Measurements from ENCODE around the gene OOSP2.
"Not testable (repeated sequence)": the region's sequence is repeated elsewhere in the genome, so short reads cannot be mapped to it uniquely, and the experiment has no call there.

Gene OOSP2, protein sequence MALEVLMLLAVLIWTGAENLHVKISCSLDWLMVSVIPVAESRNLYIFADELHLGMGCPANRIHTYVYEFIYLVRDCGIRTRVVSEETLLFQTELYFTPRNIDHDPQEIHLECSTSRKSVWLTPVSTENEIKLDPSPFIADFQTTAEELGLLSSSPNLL

GRCh38 chr11:60040109-60040508 is at the start of gene OOSP2:
OOSP2 (plus strand) TSS chr11:60040409; CDS start chr11:60040460, 51 bp downstream.
- no peaks in the 10 kb centered on the region for H3K9me3 ChIP-seq (ENCODE audit: control insufficient read depth, insufficient read depth, low read length)
- no peak within 1 kb of the TSS for H3K9ac ChIP-seq (ENCODE audit: low read depth, low read length)
- H3K36me3 ChIP-seq (ENCODE audit: insufficient read depth, low read length): no peaks in the 10 kb centered on the region
- H3K4me1 ChIP-seq (ENCODE audit: insufficient read depth, low read length): peaks cover 3% of the 10 kb centered on the region; the same call in 1 of the 2 replicates

DNA sequence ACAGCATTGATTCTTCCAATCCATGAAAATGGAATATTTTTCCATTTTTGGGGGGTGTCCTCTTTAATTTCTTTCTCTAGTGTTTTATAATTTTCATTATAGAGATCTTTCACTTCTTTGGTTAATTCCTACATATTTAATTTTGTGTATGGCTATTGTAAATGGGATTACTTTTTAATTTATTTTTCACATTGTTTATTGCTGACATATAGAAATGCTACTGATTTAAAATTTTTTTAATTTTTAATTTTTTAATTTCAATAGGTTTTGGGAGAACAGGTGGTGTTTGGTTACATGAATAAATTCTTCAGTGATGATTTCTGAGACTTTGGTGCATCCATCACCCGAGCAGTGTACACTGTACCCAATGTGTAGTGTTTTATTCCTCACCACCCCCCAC is 49.8 kb upstream of the OOSP2 start:
- no peaks in the 10 kb centered on the region for H3K4me1 ChIP-seq (ENCODE audit: insufficient read depth, low read length)
- no peaks in the 10 kb centered on the region for H3K36me3 ChIP-seq (ENCODE audit: insufficient read depth, low read length)
- H3K9ac ChIP-seq (ENCODE audit: low read depth, low read length): no peak overlapping the region
- no peaks in the 10 kb centered on the region for H3K9me3 ChIP-seq (ENCODE audit: control insufficient read depth, insufficient read depth, low read length)

- Histone ChIP-seq H3K9me3 (ENCODE audit: control insufficient read depth, insufficient read depth, low read length) (no peaks in the 10 kb centered on the region), H3K9ac (ENCODE audit: low read depth, low read length) (no peak overlapping the region), H3K4me1 (ENCODE audit: insufficient read depth, low read length) (no peaks in the 10 kb centered on the region), H3K36me3 (ENCODE audit: insufficient read depth, low read length) (no peaks in the 10 kb centered on the region)
Observed at GRCh38 chr11:59992425-59992824, 47.8 kb upstream of the OOSP2 start.

- Histone ChIP-seq H3K4me1 (ENCODE audit: insufficient read depth, low read length) (no peaks in the 10 kb centered on the region), H3K9me3 (ENCODE audit: control insufficient read depth, insufficient read depth, low read length) (no peaks in the 10 kb centered on the region), H3K36me3 (ENCODE audit: insufficient read depth, low read length) (no peaks in the 10 kb centered on the region), H3K9ac (ENCODE audit: low read depth, low read length) (no peak overlapping the region)
Observed at GRCh38 chr11:59997800-59998199, 42.4 kb upstream of the OOSP2 start.

DNA sequence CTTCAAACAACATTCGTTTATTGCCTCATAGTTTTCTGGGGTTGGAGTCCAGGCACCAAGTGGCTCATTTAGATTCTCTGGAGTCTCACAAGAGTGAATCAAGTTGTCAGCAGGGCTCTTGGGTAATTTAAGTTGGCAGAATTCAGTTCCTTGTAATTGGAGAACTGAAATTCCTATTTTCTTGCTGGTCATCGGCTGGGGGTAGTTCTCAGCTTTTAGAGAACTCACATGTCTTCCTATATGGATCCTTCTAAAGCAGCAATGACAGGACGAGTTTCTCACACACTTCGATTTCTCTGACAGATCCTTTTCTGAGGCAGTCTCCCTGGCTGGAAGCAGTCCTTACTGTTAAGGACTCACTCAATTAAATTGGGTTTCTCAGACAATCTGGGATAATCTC is 40.5 kb upstream of the OOSP2 start:
- H3K9ac ChIP-seq (ENCODE audit: low read depth, low read length): no peak overlapping the region
- H3K9me3 ChIP-seq (ENCODE audit: control insufficient read depth, insufficient read depth, low read length): no peaks in the 10 kb centered on the region
- no peaks in the 10 kb centered on the region for H3K36me3 ChIP-seq (ENCODE audit: insufficient read depth, low read length)
- H3K4me1 ChIP-seq (ENCODE audit: insufficient read depth, low read length): no peaks in the 10 kb centered on the region

DNA sequence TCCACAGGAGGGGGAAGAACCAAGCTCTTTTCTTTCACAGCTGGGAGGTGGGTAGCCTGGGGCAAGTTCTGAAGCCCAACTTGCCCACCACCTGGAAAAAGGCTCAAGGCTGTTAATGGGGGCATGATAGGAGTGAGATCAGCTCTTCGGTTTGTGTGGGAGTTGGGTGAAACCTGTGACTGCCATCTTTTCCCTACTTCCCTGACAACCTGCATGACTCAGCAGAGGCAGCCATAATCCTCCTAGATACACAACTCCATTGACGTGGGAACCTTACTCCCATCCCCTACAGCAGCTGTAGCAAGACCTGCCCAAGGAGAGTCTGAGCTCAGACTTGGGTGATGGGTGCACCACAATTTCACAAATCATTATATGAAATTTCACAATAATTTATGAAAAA is 36.5 kb upstream of the OOSP2 start:
- H3K4me1 ChIP-seq (ENCODE audit: insufficient read depth, low read length): no peaks in the 10 kb centered on the region
- H3K9ac ChIP-seq (ENCODE audit: low read depth, low read length): no peak overlapping the region
- no peaks in the 10 kb centered on the region for H3K36me3 ChIP-seq (ENCODE audit: insufficient read depth, low read length)
- no peaks in the 10 kb centered on the region for H3K9me3 ChIP-seq (ENCODE audit: control insufficient read depth, insufficient read depth, low read length)

GRCh38 chr11:60005360-60005759 is 34.8 kb upstream of the OOSP2 start:
- Histone ChIP-seq H3K9me3 (ENCODE audit: control insufficient read depth, insufficient read depth, low read length) (no peaks in the 10 kb centered on the region), H3K9ac (ENCODE audit: low read depth, low read length) (no peak overlapping the region), H3K4me1 (ENCODE audit: insufficient read depth, low read length) (no peaks in the 10 kb centered on the region), H3K36me3 (ENCODE audit: insufficient read depth, low read length) (no peaks in the 10 kb centered on the region)

GRCh38 chr11:60016881-60017280 is 23.3 kb upstream of the OOSP2 start, which contains the start of gene OOSP4B:
OOSP4B (plus strand) TSS chr11:60017181.
- no peaks in the 10 kb centered on the region for H3K36me3 ChIP-seq (ENCODE audit: insufficient read depth, low read length)
- no peak within 1 kb of the TSS for H3K9ac ChIP-seq (ENCODE audit: low read depth, low read length)
- no peaks in the 10 kb centered on the region for H3K4me1 ChIP-seq (ENCODE audit: insufficient read depth, low read length)
- no peaks in the 10 kb centered on the region for H3K9me3 ChIP-seq (ENCODE audit: control insufficient read depth, insufficient read depth, low read length)

DNA sequence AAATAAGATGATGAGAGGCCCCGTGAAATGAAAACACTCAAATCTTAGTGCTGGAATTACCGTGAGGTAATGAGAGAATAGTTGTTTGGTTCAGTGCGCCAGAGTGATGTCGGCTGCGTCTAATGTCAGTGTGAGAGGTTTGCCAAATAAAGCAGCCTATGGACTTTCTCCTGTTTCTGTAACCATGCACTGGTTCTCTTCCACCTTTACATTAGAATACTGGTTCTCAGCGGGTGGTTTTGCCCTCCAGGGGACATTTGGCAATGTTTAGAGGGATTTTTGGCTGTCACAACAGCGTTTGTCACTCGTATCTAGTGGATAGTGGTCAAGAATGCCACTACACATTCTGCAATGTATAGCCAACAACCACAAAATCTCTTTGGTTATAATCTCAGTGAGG is 22.2 kb upstream of the OOSP2 start:
- Histone ChIP-seq H3K36me3 (ENCODE audit: insufficient read depth, low read length) (no peaks in the 10 kb centered on the region), H3K9me3 (ENCODE audit: control insufficient read depth, insufficient read depth, low read length) (no peaks in the 10 kb centered on the region), H3K9ac (ENCODE audit: low read depth, low read length) (no peak overlapping the region), H3K4me1 (ENCODE audit: insufficient read depth, low read length) (no peaks in the 10 kb centered on the region)

DNA sequence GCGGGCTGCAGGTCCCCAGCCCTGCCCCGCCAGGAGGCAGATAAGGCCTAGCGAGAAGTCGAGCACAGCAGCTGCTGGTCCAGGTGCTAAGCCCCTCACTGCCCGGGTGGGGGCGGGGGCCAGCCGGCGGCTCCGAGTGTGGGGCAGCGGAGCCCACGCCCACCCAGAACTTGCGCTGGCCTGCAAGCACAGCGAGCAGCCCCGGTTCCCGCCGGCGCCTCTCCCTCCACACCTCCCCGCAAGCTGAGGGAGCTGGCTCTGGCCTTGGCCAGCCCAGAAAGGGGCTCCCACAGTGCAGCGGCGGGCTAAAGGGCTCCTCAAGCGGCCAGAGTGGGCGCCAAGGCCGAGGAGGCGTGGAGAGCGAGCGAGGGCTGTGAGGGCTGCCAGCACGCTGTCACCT is 19.8 kb upstream of the OOSP2 start:
- H3K36me3 ChIP-seq (ENCODE audit: insufficient read depth, low read length); H3K4me1 ChIP-seq (ENCODE audit: insufficient read depth, low read length); H3K9ac ChIP-seq (ENCODE audit: low read depth, low read length); H3K9me3 ChIP-seq (ENCODE audit: control insufficient read depth, insufficient read depth, low read length): not testable (repeated sequence)

DNA sequence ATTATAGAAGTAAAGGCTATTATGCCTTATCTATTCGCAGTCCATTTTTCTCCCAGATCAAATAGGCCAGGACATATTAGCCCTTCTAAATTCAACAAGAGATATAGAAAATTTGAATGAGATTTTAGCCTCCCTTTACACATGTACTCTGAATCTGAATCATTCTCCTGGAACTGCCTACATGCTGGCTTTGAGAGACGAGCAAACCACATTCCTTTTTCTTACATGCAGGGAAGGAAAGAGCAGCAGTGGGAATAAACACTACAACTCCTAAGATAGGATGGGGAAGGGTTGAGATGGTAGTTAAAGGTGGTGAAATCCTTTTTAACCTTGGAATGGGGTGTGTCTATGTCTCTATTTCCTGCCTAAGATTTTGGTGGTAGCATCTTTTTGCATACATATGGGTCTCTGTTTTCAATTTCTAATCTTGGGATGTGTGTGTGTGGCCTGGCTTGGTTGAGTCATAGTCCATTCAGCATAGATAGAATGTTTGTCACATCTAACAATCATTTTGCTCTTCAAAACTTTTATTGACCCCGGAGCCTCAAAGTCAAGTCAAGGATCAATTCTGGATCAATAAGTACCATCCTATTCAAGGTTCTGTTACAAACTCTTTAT is 11.1 kb upstream of the OOSP2 start:
- Histone ChIP-seq H3K9me3 (ENCODE audit: control insufficient read depth, insufficient read depth, low read length) (no peaks in the 10 kb centered on the region), H3K4me1 (ENCODE audit: insufficient read depth, low read length) (no peaks in the 10 kb centered on the region), H3K9ac (ENCODE audit: low read depth, low read length) (no peak overlapping the region), H3K36me3 (ENCODE audit: insufficient read depth, low read length) (no peaks in the 10 kb centered on the region)

- H3K36me3 ChIP-seq (ENCODE audit: insufficient read depth, low read length); H3K9me3 ChIP-seq (ENCODE audit: control insufficient read depth, insufficient read depth, low read length); H3K4me1 ChIP-seq (ENCODE audit: insufficient read depth, low read length); H3K9ac ChIP-seq (ENCODE audit: low read depth, low read length): not testable (repeated sequence)
Observed at GRCh38 chr11:60050422-60050821, 10.2 kb downstream of the OOSP2 start.

GRCh38 chr11:60050839-60051238 is 10.6 kb downstream of the OOSP2 start:
- H3K4me1 ChIP-seq (ENCODE audit: insufficient read depth, low read length); H3K36me3 ChIP-seq (ENCODE audit: insufficient read depth, low read length); H3K9ac ChIP-seq (ENCODE audit: low read depth, low read length); H3K9me3 ChIP-seq (ENCODE audit: control insufficient read depth, insufficient read depth, low read length): not testable (repeated sequence)

DNA sequence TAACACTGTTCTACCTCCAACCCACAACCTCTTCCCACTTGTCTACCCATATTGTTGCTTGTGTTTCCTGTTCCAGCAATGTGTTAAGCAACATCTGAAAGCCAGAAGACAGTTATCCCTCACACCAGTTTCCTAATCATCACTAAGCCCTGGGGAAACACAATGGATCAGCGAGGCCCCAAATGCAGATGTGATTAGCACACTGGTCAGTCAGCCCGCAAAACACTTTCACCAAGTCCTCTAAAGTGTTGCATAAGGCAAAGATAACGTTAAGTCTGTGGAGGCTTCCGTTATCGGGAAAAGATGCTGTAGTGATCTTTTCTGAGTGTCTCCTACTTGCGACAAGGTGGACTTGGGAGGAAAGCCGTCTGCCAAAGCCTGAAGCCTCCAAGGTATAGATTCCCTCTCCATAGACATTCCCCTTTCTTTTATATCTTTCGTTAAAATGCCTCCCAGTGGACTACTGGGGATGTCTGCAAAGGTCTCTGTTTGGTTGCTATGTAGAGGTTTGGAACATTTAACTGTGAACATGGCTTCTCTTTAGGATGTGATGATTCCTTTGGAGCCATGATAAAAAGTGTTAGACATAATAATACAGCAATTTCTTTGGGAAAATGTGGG is 16.2 kb downstream of the OOSP2 start, which contains the start of gene MS4A3:
TSS of gene MS4A3 (plus strand) at position 317 of the 621 bp plus-strand sequence. CDS start 4,496 bp downstream, outside the sequence.
- H3K36me3 ChIP-seq (ENCODE audit: insufficient read depth, low read length): no peaks in the 10 kb centered on the region
- no peaks in the 10 kb centered on the region for H3K9me3 ChIP-seq (ENCODE audit: control insufficient read depth, insufficient read depth, low read length)
- no peak within 1 kb of the TSS for H3K9ac ChIP-seq (ENCODE audit: low read depth, low read length)
- peaks cover 5% of the 10 kb centered on the region; the same call in 1 of the 2 replicates for H3K4me1 ChIP-seq (ENCODE audit: insufficient read depth, low read length)

DNA sequence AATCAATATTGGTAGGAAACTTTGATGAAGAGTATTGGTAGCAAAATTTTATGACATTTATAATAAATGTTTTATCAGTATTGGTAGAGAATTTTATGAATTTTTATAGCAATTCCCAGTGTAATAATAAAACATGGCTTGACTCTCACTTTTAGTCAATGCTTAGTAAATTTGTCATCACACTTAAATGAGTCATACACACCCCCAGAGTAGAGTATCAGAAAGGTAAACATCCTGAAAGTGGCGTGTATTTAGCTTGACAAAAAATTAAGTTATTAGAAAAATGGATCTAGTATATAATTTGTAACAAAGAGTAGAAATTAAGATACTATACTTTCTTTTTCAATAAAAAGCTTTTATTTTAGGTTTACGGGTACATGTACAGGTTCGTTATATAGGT is 18.8 kb downstream of the OOSP2 start:
- H3K4me1 ChIP-seq (ENCODE audit: insufficient read depth, low read length): peaks cover 5% of the 10 kb centered on the region; the same call in 1 of the 2 replicates
- H3K36me3 ChIP-seq (ENCODE audit: insufficient read depth, low read length): no peaks in the 10 kb centered on the region
- H3K9ac ChIP-seq (ENCODE audit: low read depth, low read length): no peak overlapping the region
- no peaks in the 10 kb centered on the region for H3K9me3 ChIP-seq (ENCODE audit: control insufficient read depth, insufficient read depth, low read length)

All from ES-I3 (cell line).